Activated CD4-positive, alpha-beta T cell treated with anti-CD3 and anti-CD28 coated beads, Interleukin-2, amount 10 ng/mL, durations not matched to agents 7 days and 5 days (primary cell): ENCODE measurements around the gene XIRP1. TPM values are rescaled to one million over a fixed set of nuclear protein-coding genes. Genes with fewer than 3 reads are reported as not detected.
A peak's percentile ranks its signal among the peaks of the same experiment; 100 is the strongest.

Source experiments
- CTCF ChIA-PET: fragments of 350-600 bp; sonication (Branson Sonifier 250); formaldehyde crosslinking; loops from one replicate; lab custom pipeline; 2021; ENCODE audit warnings: antibody characterized with exemption; lab: Charles Lee
- POLR2A ChIA-PET: fragments of 350-600 bp; sonication (Branson Sonifier 250); formaldehyde crosslinking; loops from one replicate; lab custom pipeline; 2021; ENCODE audit warnings: antibody characterized with exemption; lab: Charles Lee
- DNase-seq: peaks from one replicate; pipeline ENCODE4 v3.0.0-alpha.2; 2020
- H3K27ac Mint-ChIP-seq: one replicate; pipeline ENCODE4 v1.8.0; 2021; ENCODE audit warnings: mild to moderate bottlenecking, moderate library complexity, mixed read lengths
- H3K27me3 Mint-ChIP-seq: one replicate; pipeline ENCODE4 v1.8.0; 2021; ENCODE audit warnings: mixed read lengths
- H3K36me3 Mint-ChIP-seq: one replicate; pipeline ENCODE4 v1.8.0; 2021; ENCODE audit warnings: low read depth, mixed read lengths
- H3K4me1 Mint-ChIP-seq: one replicate; pipeline ENCODE4 v1.8.0; 2021; ENCODE audit warnings: mixed read lengths
- H3K4me3 Mint-ChIP-seq: one replicate; pipeline ENCODE4 v1.8.0; 2021; ENCODE audit warnings: mild to moderate bottlenecking, moderate library complexity, mixed read lengths
- H3K9me3 Mint-ChIP-seq: one replicate; pipeline ENCODE4 v1.8.0; 2021; ENCODE audit warnings: mixed read lengths
- total RNA-seq, 2 experiments: library from RNA; stranded (reverse); gene quantifications; one replicate each; pipeline ENCODE4 v1.2.3, GENCODE V29; 2021

The XIRP1 gene
- total RNA-seq, 2 experiments from 2014 or later, result not detected

DNA sequence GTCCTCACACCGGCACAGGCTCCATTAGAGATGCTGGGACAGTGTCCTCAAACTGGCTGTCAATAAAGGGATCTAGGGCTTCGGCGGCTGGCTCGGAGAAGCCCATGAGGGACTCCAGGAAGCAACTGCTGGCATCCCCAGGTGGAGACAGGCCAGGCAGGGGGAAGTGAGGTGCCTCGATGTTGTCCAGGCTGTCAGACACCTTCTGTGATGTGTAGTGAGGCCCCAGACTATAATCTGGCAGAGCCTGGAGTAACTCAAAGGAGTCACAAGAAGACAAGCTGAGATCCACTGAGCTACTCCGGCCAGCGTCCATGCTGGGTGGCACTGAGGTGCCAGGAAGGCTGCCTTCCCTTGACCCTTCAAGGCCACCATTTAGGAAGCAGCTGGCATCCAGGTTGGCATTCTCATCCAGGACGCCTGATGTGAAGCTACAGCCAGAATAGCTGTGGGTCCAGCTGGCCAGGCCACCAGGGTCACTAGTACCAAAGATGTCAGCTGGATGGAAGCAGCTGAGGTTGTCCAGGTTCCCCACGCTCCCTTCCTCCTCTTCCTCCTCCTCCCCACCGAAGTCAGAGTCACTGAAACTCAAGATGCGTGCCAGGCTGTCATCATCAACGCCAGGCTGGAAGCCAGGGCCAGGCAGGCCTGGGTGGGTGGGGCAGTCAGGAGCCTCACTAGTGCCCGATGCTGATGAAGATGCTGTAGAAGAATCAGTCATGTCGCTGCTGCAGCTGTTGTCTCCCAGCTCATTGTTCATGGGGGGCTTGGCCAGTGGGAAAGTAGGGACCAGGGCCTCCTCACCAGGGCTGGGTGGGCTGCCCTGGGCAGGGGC, 49.1 kb downstream of the XIRP1 start:
- ChIA-PET CTCF (interaction anchor here (1.3 to 2.5 kb wide), 5 partner anchors 9 to 145 kb away, joined by 3 to 10 read pairs (median 4); no protein-coding TSS in a partner anchor), POLR2A (no interaction called here)
- Mint-ChIP-seq H3K9me3 (no peaks in the 10 kb centered on the region), H3K36me3 (peaks cover 49% of the 10 kb centered on the region), H3K27me3 (no peaks in the 10 kb centered on the region), H3K27ac (peak overlapping the region; percentile 31), H3K4me3 (no peak overlapping the region), H3K4me1 (peaks cover 46% of the 10 kb centered on the region)
- no peak for DNase-seq

GRCh38 chr3:39142067-39142466, 50.3 kb downstream of the XIRP1 start:
- H3K4me1 Mint-ChIP-seq, result peaks cover 34% of the 10 kb centered on the region
- no peak overlapping the region for H3K4me3 Mint-ChIP-seq
- CTCF ChIA-PET, result interaction anchor here (1.2 to 1.3 kb wide), 2 partner anchors 8 to 9 kb away, joined by 3 to 4 read pairs; no protein-coding TSS in a partner anchor
- H3K36me3 Mint-ChIP-seq, result peaks cover 46% of the 10 kb centered on the region
- DNase-seq, result no peak
- no peaks in the 10 kb centered on the region for H3K27me3 Mint-ChIP-seq
- H3K9me3 Mint-ChIP-seq, result no peaks in the 10 kb centered on the region
- no peak overlapping the region for H3K27ac Mint-ChIP-seq
- POLR2A ChIA-PET, result no interaction called here

- no peaks in the 10 kb centered on the region for H3K9me3 Mint-ChIP-seq
- no peaks in the 10 kb centered on the region for H3K27me3 Mint-ChIP-seq
- H3K4me3 Mint-ChIP-seq, result no peak overlapping the region
- no peak for DNase-seq
- H3K4me1 Mint-ChIP-seq, result peaks cover 27% of the 10 kb centered on the region
- ChIA-PET CTCF (interaction anchor here (1.1 to 1.3 kb wide), 3 partner anchors 8 to 17 kb away, joined by 3 to 4 read pairs (median 3); no protein-coding TSS in a partner anchor), POLR2A (no interaction called here)
- H3K36me3 Mint-ChIP-seq, result peaks cover 39% of the 10 kb centered on the region
- H3K27ac Mint-ChIP-seq, result peak overlapping the region; percentile 5
These were observed 51.0 kb downstream of the XIRP1 start for GRCh38 chr3:39141171-39141995.

DNA sequence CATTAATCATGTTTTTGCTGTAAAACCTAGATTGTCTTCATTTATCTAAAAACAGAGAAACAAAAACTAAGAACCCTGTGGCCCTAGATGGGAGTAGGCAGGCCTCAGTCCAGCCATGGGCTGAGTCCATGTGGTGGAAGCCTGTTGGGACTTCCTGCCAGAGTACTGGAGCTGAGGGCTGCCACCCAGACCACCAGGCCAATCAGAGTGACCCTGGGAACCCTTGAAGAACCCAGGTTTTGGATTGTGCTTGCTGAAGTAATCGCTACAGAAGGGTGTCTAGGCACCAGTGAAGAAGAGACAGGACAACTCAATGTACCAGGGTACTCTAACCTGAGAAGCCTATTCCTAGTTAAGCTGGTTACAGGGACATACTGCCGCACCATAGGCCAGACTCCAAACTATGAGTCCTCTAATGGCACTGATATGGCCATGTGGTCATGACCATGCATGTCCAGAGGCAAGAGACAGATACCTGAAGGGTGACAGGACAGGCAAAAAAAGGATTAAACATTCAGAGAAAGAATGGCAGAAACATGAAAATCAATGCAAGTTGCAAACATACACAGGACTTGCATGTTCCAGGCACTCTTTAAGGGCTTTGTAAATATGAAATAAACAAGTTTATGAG, 51.9 kb downstream of the XIRP1 start:
- Mint-ChIP-seq H3K27me3 (no peaks in the 10 kb centered on the region), H3K27ac (peak overlapping the region; percentile 65), H3K36me3 (peaks cover 32% of the 10 kb centered on the region), H3K4me3 (no peak overlapping the region), H3K4me1 (peaks cover 20% of the 10 kb centered on the region), H3K9me3 (no peaks in the 10 kb centered on the region)
- ChIA-PET POLR2A (no interaction called here), CTCF (interaction anchor here (1.1 kb wide), 1 partner anchor 18 kb away, joined by 3 read pairs; no protein-coding TSS in a partner anchor)
- DNase-seq, result no peak

DNA sequence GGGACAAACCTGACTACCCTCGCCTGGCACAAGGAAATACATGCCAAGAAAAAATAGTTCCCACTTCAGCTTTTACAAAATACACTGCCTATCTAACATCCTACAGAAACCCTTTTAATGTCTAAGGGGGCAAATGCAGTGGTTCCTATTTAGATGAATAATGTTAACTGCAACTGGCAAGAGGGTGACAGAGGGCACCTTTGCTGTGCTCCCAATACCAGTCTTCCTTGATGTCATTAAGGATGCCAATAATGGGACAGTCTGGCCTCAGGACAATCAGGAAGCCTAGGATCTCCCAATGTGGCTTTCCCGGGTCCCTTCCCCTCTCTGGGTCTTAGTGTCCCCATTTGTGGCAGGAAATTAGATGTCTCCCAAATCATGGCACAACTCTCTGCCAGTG, 53.0 kb downstream of the XIRP1 start:
- H3K27me3 Mint-ChIP-seq, result no peaks in the 10 kb centered on the region
- DNase-seq, result no peak
- H3K27ac Mint-ChIP-seq, result no peak overlapping the region
- ChIA-PET POLR2A (no interaction called here), CTCF (interaction anchor here (1.0 kb wide), 1 partner anchor 10 kb away, joined by 3 read pairs; no protein-coding TSS in a partner anchor)
- no peaks in the 10 kb centered on the region for H3K9me3 Mint-ChIP-seq
- peaks cover 26% of the 10 kb centered on the region for H3K36me3 Mint-ChIP-seq
- no peak overlapping the region for H3K4me3 Mint-ChIP-seq
- H3K4me1 Mint-ChIP-seq, result peaks cover 17% of the 10 kb centered on the region

DNA sequence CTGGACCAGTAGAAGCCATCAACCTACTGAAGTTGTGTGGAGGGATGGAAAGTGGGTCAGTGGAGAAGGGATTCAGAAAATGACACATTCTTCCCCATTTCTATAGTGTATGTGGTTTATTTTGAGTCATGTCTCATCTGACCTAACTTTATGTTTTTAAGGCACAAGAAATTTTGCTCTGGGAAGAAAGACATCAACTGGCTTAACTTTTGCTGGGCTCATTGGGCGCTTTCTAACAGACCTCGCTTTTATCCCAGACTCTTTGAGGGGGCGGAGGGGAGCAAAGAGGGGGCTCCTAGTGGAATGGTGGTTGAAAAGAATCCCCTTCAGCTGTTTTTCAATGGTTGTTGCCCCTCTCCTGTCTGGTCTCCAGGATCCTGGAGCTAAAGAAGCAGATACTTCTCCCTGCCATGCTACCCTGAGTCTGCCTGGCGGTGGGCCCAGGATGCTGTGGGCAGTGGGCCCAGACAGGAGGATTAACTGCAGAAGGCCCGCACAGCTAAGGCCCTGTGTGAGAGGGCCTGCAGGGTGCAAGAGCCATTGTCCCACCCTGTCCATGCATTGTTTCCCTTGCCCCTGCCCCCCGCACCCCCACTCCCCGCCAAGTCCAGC, 53.5 kb downstream of the XIRP1 start:
- Mint-ChIP-seq H3K36me3 (peaks cover 21% of the 10 kb centered on the region), H3K9me3 (no peaks in the 10 kb centered on the region), H3K4me1 (peaks cover 16% of the 10 kb centered on the region), H3K4me3 (no peak overlapping the region), H3K27me3 (no peaks in the 10 kb centered on the region), H3K27ac (no peak overlapping the region)
- ChIA-PET POLR2A (no interaction called here), CTCF (interaction anchor here (0.6 to 1.0 kb wide), 2 partner anchors 9 to 95 kb away, joined by 3 read pairs; no protein-coding TSS in a partner anchor)
- no peak for DNase-seq

GRCh38 chr3:39137991-39138803, 54.2 kb downstream of the XIRP1 start:
- CTCF ChIA-PET, result interaction anchor here (0.6 to 1.7 kb wide), 5 partner anchors 9 to 150 kb away, joined by 3 to 6 read pairs (median 3); no protein-coding TSS in a partner anchor
- no peak for DNase-seq
- Mint-ChIP-seq H3K4me3 (no peak overlapping the region), H3K9me3 (no peaks in the 10 kb centered on the region), H3K27ac (no peak overlapping the region), H3K36me3 (peaks cover 16% of the 10 kb centered on the region), H3K4me1 (peaks cover 16% of the 10 kb centered on the region), H3K27me3 (no peaks in the 10 kb centered on the region)
- POLR2A ChIA-PET, result no interaction called here

DNA sequence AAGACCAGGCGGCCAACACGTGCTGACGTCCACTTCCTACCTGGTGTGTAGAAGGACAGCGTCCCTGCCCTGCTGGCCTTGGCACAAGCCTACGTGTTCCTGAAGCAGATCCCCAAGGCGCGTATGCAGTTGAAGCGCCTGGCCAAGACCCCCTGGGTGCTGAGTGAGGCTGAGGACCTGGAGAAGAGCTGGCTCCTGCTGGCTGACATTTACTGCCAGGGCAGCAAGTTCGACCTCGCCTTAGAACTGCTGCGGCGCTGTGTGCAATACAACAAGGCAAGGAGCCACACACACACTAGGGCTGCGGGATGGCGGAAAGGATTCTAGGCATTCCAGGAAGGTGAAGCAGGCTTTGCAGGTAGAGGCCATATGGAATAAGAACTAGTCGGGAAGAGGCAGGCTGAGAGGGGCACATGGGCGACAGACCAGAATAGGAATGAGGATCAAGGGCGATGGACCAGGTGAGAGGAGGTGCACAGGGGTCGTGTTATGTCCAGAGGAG, 54.9 kb downstream of the XIRP1 start:
- Mint-ChIP-seq H3K4me3 (no peak overlapping the region), H3K27me3 (no peaks in the 10 kb centered on the region), H3K9me3 (no peaks in the 10 kb centered on the region), H3K27ac (no peak overlapping the region), H3K4me1 (peaks cover 13% of the 10 kb centered on the region), H3K36me3 (peaks cover 10% of the 10 kb centered on the region)
- CTCF ChIA-PET, result interaction anchor here (0.9 to 1.7 kb wide), 4 partner anchors 10 to 151 kb away, joined by 3 to 6 read pairs (median 4); no protein-coding TSS in a partner anchor
- no peak for DNase-seq
- POLR2A ChIA-PET, result no interaction called here

DNA sequence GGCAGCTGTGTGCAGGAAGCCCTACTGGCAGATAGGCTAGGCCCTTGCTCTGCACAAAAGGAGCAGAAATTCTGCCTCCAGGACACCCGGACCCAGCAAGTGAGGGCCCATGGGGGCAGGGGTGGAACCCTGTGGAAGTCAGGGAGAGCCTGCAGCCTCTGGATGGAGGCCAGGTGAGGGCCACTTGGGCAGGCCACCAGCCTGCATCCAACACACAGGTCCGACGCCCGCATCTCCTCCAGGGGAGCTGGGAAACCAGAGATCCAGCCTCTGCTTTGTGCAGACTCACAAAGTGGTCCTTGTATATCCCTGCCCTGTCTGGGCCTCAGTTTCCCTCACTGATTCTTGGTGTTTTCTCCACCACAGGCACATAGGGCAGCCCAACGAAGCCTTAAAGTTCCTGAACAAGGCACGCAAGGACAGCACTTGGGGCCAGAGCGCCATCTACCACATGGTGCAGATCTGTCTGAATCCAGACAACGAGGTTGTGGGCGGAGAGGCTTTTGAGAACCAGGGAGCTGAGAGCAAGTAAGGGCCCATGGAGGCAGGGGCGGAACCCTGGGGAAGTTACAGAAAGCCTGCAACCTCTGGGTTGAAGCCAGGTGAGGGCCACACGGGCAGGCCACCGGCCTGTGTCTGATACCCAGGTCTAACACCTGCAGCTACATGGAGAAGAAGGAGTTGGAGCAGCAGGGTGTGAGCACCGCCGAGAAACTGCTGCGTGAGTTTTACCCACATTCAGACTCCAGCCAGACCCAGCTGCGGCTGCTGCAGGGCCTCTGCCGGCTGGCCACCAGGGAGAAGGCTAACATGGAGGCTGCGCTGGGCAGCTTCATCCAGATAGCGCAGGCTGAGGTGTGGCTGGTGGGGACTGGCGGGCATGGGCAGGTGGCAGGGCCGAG, 55.6 kb downstream of the XIRP1 start:
- no peaks in the 10 kb centered on the region for H3K9me3 Mint-ChIP-seq
- H3K4me3 Mint-ChIP-seq, result no peak overlapping the region
- ChIA-PET CTCF (interaction anchor here (0.6 to 1.7 kb wide), 6 partner anchors 10 to 151 kb away, joined by 3 to 6 read pairs (median 4); no protein-coding TSS in a partner anchor), POLR2A (no interaction called here)
- no peak overlapping the region for H3K27ac Mint-ChIP-seq
- H3K36me3 Mint-ChIP-seq, result peaks cover 6% of the 10 kb centered on the region
- H3K27me3 Mint-ChIP-seq, result no peaks in the 10 kb centered on the region
- DNase-seq, result no peak
- H3K4me1 Mint-ChIP-seq, result peaks cover 8% of the 10 kb centered on the region

DNA sequence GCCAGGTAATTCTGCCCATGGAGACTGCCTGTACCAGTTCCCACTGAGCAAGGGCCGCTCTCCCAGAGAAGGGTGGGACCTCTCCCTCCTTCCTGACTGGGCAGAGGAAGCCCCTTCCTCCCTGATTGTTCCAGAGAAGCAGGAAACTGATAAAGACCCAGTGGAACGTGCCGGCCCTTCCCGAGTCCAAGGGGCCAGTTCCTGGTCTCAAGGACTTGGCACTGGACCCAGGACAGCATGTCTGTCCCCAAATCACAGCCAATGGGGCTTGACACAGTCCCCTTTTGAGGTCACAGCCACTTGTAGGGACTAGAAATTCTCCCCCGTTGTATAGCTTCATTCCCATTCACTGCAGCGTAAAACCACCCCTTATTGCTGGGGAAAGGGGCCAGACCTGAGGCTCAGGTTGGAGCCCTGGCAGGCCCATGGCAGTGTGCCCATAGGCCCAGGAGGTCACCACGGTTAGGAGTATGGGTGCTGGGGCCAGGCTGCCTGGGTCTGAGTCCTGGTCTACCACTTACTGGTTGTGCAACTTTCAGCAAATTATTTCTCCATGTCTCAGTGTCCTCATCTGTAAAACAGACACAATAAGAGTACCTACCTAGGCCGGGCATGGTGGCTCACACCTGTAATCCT, 57.1 kb downstream of the XIRP1 start:
- H3K27me3 Mint-ChIP-seq, result no peaks in the 10 kb centered on the region
- H3K4me3 Mint-ChIP-seq, result no peak overlapping the region
- ChIA-PET POLR2A (no interaction called here), CTCF (interaction anchor here (1.9 to 2.2 kb wide), 2 partner anchors 9 to 10 kb away, joined by 4 to 10 read pairs; no protein-coding TSS in a partner anchor)
- H3K27ac Mint-ChIP-seq, result no peak overlapping the region
- DNase-seq, result no peak
- no peaks in the 10 kb centered on the region for H3K4me1 Mint-ChIP-seq
- H3K9me3 Mint-ChIP-seq, result no peaks in the 10 kb centered on the region
- peaks cover 3% of the 10 kb centered on the region for H3K36me3 Mint-ChIP-seq
